ENCODE measurements around the gene GSTO2.
A peak's percentile ranks its signal among the peaks of the same experiment; 100 is the strongest.

GSTO2 gene

DNA sequence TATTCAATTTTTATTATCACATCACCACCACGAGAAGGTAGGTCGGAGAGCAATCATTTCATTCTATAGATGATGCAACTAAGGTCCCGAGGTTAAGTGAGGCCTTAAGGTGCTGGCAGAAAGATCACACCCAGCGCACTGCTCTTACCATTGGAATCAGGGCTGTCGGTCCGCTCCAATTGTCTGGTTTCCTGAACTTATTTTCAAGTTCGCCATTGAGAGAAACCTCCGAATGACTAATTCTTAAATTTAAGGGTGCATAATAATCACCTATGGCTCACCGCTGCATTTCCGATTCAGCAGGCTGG, 625 bp upstream of the GSTO2 start:
- Mint-ChIP-seq H3K27me3 (ENCODE audit: low read depth) (no peaks in the 10 kb centered on the region), H3K9me3 (no peaks in the 10 kb centered on the region), H3K4me1 (peaks cover 7% of the 10 kb centered on the region), H3K27ac (peak overlapping the region; percentile 19 to 98 (median 90)), H3K4me3 (peak overlapping the region; percentile 91 to 96 (median 92)), H3K36me3 (ENCODE audit: low read depth) (peaks cover 25% of the 10 kb centered on the region)
- no peak for TF ChIP-seq CTCF (IDR thresholded peaks at IDR 0.05; ENCODE audit: unreplicated experiment in 3 of 3)

DNA sequence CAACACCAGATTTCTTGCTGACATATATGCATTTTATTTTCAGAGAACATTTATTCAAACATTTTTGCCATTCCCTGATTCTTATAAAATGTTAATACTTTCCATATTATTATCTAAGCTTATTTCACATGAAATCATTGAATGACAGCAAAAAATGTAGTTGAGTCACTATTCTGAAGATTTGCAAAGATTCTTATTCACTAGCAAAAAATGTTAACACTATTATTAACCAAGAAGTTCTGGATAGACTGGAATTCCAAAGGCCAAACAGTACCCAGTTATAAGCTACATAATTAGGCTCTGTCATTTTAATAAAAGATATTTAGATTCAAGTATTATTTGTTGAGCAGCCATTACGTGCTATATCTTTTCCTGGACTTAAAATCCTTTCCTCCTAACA, 4.3 kb downstream of the GSTO2 start:
- H3K4me3 Mint-ChIP-seq: no peak overlapping the region
- H3K27ac Mint-ChIP-seq: no peak overlapping the region
- no peaks in the 10 kb centered on the region for H3K36me3 Mint-ChIP-seq (ENCODE audit: low read depth)
- H3K4me1 Mint-ChIP-seq: peaks cover 1% of the 10 kb centered on the region
- H3K27me3 Mint-ChIP-seq (ENCODE audit: low read depth): peaks cover 27% of the 10 kb centered on the region
- no peak for TF ChIP-seq CTCF (IDR thresholded peaks at IDR 0.05; ENCODE audit: unreplicated experiment in 3 of 3)
- no peaks in the 10 kb centered on the region for H3K9me3 Mint-ChIP-seq

- Mint-ChIP-seq H3K4me1 (no peaks in the 10 kb centered on the region), H3K36me3 (ENCODE audit: low read depth) (no peaks in the 10 kb centered on the region), H3K27me3 (ENCODE audit: low read depth) (peaks cover 27% of the 10 kb centered on the region), H3K27ac (no peak overlapping the region), H3K9me3 (no peaks in the 10 kb centered on the region), H3K4me3 (no peak overlapping the region)
- TF ChIP-seq CTCF (IDR thresholded peaks at IDR 0.05; ENCODE audit: unreplicated experiment in 3 of 3): no peak
Observed at GRCh38 chr10:104273899-104274575, 5.1 kb downstream of the GSTO2 start.

- peak; percentile 61 to 77 (median 67) for TF ChIP-seq CTCF (IDR thresholded peaks at IDR 0.05; ENCODE audit: unreplicated experiment in 3 of 3)
- Mint-ChIP-seq H3K27me3 (ENCODE audit: low read depth) (peaks cover 27% of the 10 kb centered on the region), H3K27ac (no peak overlapping the region), H3K9me3 (no peaks in the 10 kb centered on the region), H3K4me1 (no peaks in the 10 kb centered on the region), H3K36me3 (ENCODE audit: low read depth) (no peaks in the 10 kb centered on the region), H3K4me3 (peak overlapping the region in 2 of 3 experiments; percentile 17 to 46)
Observed at GRCh38 chr10:104274762-104275721, 6.1 kb downstream of the GSTO2 start.

DNA sequence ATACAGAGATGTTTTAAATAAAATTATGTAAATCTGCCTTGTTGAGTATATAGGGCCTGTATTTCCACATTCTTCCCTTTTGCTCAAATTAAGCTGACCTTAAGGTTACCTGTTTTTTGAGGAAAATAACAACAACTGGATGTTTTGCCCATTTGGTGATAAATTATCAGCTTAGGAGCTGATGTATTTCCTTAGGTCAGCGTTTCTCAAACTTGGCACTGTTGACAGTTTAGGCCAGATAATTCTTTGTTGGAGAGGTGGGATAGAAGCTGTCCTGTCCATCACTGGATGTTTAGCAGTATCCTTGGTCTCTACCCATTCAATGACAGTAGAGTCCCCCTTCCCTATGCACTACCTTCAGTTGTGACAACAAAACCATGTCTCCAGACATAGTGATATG, 7.2 kb downstream of the GSTO2 start:
- Mint-ChIP-seq H3K27me3 (ENCODE audit: low read depth) (peaks cover 30% of the 10 kb centered on the region), H3K4me3 (no peak overlapping the region), H3K36me3 (ENCODE audit: low read depth) (no peaks in the 10 kb centered on the region), H3K4me1 (no peaks in the 10 kb centered on the region), H3K27ac (no peak overlapping the region), H3K9me3 (no peaks in the 10 kb centered on the region)
- TF ChIP-seq CTCF (IDR thresholded peaks at IDR 0.05; ENCODE audit: unreplicated experiment in 3 of 3): no peak
